SU-DHL-6 (cell line): ENCODE data around the gene RTBDN.
"Not testable (repeated sequence)": the region's sequence is repeated elsewhere in the genome, so short reads cannot be mapped to it uniquely, and the experiment has no call there.

Experiments
- H2AFZ ChIP-seq: fragments of 200-600 bp; sonication (generic); 2 replicates; pipeline ENCODE4 v1.6.1; 2014; ENCODE audit warnings: low read depth, mild to moderate bottlenecking, moderate library complexity, mixed read lengths, antibody characterized with exemption, low read length; ENCODE audit not compliant: severe bottlenecking
- H3F3A ChIP-seq: fragments of 200-600 bp; shearing (Covaris generic); 2 replicates; pipeline ENCODE4 v1.6.0; 2016; ENCODE audit warnings: antibody characterized with exemption, mild to moderate bottlenecking; ENCODE audit not compliant: insufficient read depth
- H3K27ac ChIP-seq: fragments of 200-600 bp; sonication (generic); 2 replicates; pipeline ENCODE4 v1.5.1; 2016; ENCODE audit warnings: low read depth, mild to moderate bottlenecking, low read length, moderate library complexity, mixed read lengths
- H3K27me3 ChIP-seq: fragments of 200-600 bp; sonication (generic), shearing (Covaris generic); 2 replicates; pipeline ENCODE4 v1.6.0; 2014; ENCODE audit warnings: mild to moderate bottlenecking, low read length
- H3K36me3 ChIP-seq: fragments of 200-600 bp; sonication (generic); 2 replicates; pipeline ENCODE4 v1.6.1; 2014; ENCODE audit warnings: mild to moderate bottlenecking, low read length, mixed read lengths
- H3K4me2 ChIP-seq: fragments of 300-600, 200-600 bp; shearing (Covaris generic), sonication (generic); 2 replicates; pipeline ENCODE4 v1.6.0; 2014; ENCODE audit warnings: low read length, low read depth, mild to moderate bottlenecking; ENCODE audit not compliant: poor library complexity, severe bottlenecking
- H3K4me3 ChIP-seq: fragments of 200-600 bp; sonication (generic); 2 replicates; pipeline ENCODE4 v1.5.1; 2014; ENCODE audit warnings: antibody characterized with exemption, low read length, mild to moderate bottlenecking, mixed read lengths; ENCODE audit not compliant: insufficient read depth, poor library complexity, severe bottlenecking
- H3K79me2 ChIP-seq: fragments of 200-600 bp; sonication (generic); 2 replicates; pipeline ENCODE4 v1.6.1; 2014; ENCODE audit warnings: mild to moderate bottlenecking, low read length, moderate library complexity; ENCODE audit not compliant: insufficient read depth
- H3K9ac ChIP-seq: fragments of 200-600 bp; sonication (generic); 2 replicates; pipeline ENCODE4 v1.7.0; 2014; ENCODE audit warnings: mild to moderate bottlenecking, low read length
- H3K9me2 ChIP-seq: fragments of 200-600 bp; sonication (generic); replicated peaks from 2 replicates; pipeline ENCODE4 v1.6.1; 2014; ENCODE audit warnings: low read length; ENCODE audit not compliant: insufficient read depth
- H3K9me3 ChIP-seq: fragments of 200-600 bp; sonication (generic); 2 replicates; pipeline ENCODE4 v1.6.1; 2014; ENCODE audit warnings: low read length, mixed read lengths; ENCODE audit not compliant: insufficient read depth
- H4K20me1 ChIP-seq: fragments of 200-600 bp; sonication (generic); 2 replicates; pipeline ENCODE4 v1.6.1; 2014; ENCODE audit warnings: low read depth, mild to moderate bottlenecking, antibody characterized with exemption, low read length, moderate library complexity, mixed read lengths
- EZH2phosphoT487 ChIP-seq: fragments of 200-600 bp; sonication (generic), shearing (Covaris generic); conservative IDR thresholded peaks from 2 replicates; pipeline ENCODE4 v1.6.1; 2018; ENCODE audit warnings: mild to moderate bottlenecking, antibody characterized with exemption, low read length, moderate library complexity, mixed read lengths
- TF ChIP-seq, protein P1 (sequence below): fragments of 200-600 bp; sonication (generic); IDR thresholded peaks from one replicate; pipeline ENCODE4 v1.5.1; 2017; ENCODE audit warnings: antibody characterized with exemption, mild to moderate bottlenecking, low read length, moderate library complexity; ENCODE audit not compliant: insufficient read depth, poor library complexity, severe bottlenecking

RTBDN gene

DNA sequence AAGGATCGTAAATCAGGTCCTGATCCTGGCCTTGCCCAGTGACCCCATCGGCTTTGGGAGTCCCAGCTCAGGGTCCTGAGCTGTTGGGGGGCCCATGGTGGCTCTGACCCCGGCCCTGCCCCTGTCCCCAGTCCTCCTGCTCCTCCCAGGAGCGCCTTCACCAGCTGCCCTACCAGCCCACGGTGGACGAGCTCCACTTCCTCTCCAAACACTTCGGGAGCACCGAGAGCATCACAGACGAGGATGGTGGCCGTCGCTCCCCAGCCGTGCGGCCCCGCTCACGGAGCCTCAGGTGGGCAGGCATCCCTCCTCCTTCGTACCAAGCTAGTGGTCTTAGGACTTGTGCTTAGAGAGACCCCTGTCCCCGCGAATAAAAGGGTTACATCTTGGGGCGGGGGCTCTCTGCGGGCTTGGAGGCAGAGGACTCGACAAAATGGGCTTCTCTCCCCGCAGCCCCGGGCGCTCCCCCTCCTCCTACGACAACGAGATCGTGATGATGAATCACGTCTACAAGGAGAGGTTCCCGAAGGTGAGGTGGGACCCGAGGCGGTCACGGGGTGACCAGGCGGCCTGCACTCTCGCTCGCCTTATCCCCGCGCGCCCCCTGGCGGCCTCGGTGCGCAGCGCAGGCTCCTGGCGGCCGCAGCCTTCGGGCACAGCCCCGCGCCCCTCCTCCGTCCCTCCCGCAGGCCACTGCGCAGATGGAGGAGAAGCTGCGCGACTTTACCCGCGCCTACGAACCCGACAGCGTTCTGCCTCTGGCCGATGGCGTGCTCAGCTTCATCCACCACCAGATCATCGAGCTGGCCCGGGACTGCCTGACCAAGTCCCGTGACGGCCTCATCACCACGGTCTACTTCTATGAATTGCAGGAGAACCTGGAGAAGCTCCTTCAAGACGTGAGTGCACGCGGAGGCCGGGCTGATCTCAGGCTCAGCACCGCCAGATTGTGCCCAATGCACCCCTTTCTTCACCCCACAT is 13.1 kb upstream of the RTBDN start:
- no peak overlapping the region for H3K27ac ChIP-seq
- H3K9me2 ChIP-seq = no peaks in the 10 kb centered on the region
- H3K9me3 ChIP-seq = no peaks in the 10 kb centered on the region
- H3K4me2 ChIP-seq = peak overlapping the region; percentile 19
- no peaks in the 10 kb centered on the region for H3K79me2 ChIP-seq
- H2AFZ ChIP-seq = no peak overlapping the region
- H3K36me3 ChIP-seq = no peaks in the 10 kb centered on the region
- no peaks in the 10 kb centered on the region for H3K27me3 ChIP-seq
- no peak for TF ChIP-seq EZH2phosphoT487
- TF ChIP-seq, protein P1, sequence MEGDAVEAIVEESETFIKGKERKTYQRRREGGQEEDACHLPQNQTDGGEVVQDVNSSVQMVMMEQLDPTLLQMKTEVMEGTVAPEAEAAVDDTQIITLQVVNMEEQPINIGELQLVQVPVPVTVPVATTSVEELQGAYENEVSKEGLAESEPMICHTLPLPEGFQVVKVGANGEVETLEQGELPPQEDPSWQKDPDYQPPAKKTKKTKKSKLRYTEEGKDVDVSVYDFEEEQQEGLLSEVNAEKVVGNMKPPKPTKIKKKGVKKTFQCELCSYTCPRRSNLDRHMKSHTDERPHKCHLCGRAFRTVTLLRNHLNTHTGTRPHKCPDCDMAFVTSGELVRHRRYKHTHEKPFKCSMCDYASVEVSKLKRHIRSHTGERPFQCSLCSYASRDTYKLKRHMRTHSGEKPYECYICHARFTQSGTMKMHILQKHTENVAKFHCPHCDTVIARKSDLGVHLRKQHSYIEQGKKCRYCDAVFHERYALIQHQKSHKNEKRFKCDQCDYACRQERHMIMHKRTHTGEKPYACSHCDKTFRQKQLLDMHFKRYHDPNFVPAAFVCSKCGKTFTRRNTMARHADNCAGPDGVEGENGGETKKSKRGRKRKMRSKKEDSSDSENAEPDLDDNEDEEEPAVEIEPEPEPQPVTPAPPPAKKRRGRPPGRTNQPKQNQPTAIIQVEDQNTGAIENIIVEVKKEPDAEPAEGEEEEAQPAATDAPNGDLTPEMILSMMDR = peak; percentile 80
- H3F3A ChIP-seq = no peaks in the 10 kb centered on the region
- H3K4me3 ChIP-seq = no peak overlapping the region
- H3K9ac ChIP-seq = no peak overlapping the region
- no peaks in the 10 kb centered on the region for H4K20me1 ChIP-seq

DNA sequence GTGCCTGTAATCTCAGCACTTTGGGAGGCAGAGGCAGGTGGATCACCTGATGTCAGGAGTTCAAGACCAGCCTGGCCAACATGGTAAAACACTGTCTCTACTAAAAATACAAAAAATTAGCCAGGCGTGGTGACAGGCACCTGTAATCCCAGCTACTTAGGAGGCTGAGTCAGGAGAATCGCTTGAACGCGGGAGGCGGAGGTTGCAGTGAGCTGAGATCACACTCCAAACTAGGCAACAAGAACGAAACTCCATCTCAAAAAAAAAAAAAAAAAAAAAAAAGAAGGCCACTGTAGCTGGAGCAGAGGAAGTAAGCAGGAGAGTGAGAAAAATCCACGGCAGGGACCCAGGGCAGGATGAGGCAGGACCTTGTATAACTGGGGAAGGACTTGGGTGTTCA is 12.2 kb upstream of the RTBDN start:
- H4K20me1 ChIP-seq, H3K27me3 ChIP-seq, H3K4me3 ChIP-seq, H3F3A ChIP-seq, H3K9ac ChIP-seq, H3K27ac ChIP-seq, H3K9me2 ChIP-seq, H3K9me3 ChIP-seq, H2AFZ ChIP-seq, H3K4me2 ChIP-seq, H3K79me2 ChIP-seq, H3K36me3 ChIP-seq: not testable (repeated sequence)

DNA sequence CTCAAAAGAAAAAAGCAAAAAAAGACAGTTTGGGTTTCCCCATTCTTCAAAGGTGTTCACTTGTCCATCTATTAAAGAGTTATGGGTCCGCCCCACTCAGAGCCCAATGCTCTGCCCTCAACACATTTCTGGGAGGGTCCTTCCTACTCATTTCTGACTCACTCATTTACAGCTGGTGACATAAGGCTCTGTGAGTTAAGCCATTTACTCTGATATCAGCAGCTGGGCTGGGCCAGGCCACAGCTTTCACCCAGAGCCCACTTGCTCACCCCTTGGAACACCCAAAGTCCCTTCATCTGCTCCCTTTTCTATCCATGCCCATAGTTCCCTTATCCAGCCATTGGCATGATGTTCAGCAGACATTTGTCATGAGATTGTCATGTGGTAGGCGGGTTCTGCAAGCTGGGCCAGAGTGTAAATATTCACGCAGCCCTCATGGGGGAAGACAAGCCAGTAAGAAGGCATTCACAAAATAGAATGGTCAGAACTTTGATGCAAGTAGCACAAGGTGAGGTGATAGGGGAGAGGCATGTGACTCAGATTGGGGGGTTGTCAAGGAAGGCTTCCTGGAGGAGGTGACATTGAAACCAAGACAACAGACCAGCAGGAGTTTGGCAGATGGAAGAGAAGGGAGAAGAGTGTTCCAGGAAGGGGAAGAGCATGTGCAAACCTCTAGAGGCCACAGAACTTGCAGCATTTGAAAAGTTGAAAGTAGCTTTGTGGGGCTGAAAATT is 9.8 kb upstream of the RTBDN start:
- no peaks in the 10 kb centered on the region for H4K20me1 ChIP-seq
- H3K36me3 ChIP-seq = no peaks in the 10 kb centered on the region
- H3K9me3 ChIP-seq = no peaks in the 10 kb centered on the region
- no peak overlapping the region for H2AFZ ChIP-seq
- H3K9ac ChIP-seq = no peak overlapping the region
- peaks cover 9% of the 10 kb centered on the region for H3F3A ChIP-seq
- TF ChIP-seq, protein P1 = no peak
- TF ChIP-seq EZH2phosphoT487 = no peak
- H3K4me3 ChIP-seq = no peak overlapping the region
- H3K79me2 ChIP-seq = 0 out of 2 replicates have a peak, but pooled peaks cover 4% of the 10 kb centered on the region
- H3K27me3 ChIP-seq = no peaks in the 10 kb centered on the region
- H3K4me2 ChIP-seq = no peak overlapping the region
- no peaks in the 10 kb centered on the region for H3K9me2 ChIP-seq
- no peak overlapping the region for H3K27ac ChIP-seq
